K562 (cell line): ENCODE results near the gene TAS2R5. TPM values are rescaled to one million over a fixed set of nuclear protein-coding genes. Genes with fewer than 3 reads are reported as not detected.
"Not testable (repeated sequence)": the region's sequence is repeated elsewhere in the genome, so short reads cannot be mapped to it uniquely, and the experiment has no call there.

ENCODE experiments used
- ATAC-seq: fragments of 200-7000 bp; cut with Tn5 transposase; 3 replicates; pipeline ENCODE4 v1.9.1; 2020; ENCODE audit warnings: moderate library complexity
- BruUV-seq: library from RNA; stranded (reverse); fragments of 400-500 nt; replicated peaks from 2 replicates; lab custom pipeline; 2021; lab: Mats Ljungman, UMichigan
- CTCF ChIA-PET: fragments of 300-600 bp; formaldehyde crosslinking; extraction: SDS; loops from one replicate; lab custom pipeline; 2021; ENCODE audit warnings: low intra/inter-chr PET ratio; lab: Yijun Ruan, JAX
- POLR2A ChIA-PET: fragments of 300-600, 350-650 bp; sonication (Branson Sonifier 250); formaldehyde crosslinking; extraction: SDS; loops from one replicate; lab custom pipeline; 2021; ENCODE audit warnings: antibody characterized with exemption, inconsistent platforms; lab: Yijun Ruan, JAX
- DNase-seq, 4 experiments: peaks; one replicate each; pipeline versions ENCODE4 v3.0.0 to v3.0.0-alpha.2; 2011 to 2018; ENCODE audit warnings: low spot score in 3 of 4, mixed read lengths in 3 of 4; ENCODE audit errors: extremely low read depth in 1 of 4
- FAIRE-seq: peaks from 2 replicates; lab custom pipeline; 2011; peaks lifted over from hg19 to GRCh38; lab: Jason Lieb, UNC
- H2AFZ ChIP-seq: 2 replicates; pipeline ENCODE4 v1.6.0; 2011; ENCODE audit warnings: low read depth, low read length, control low read depth, inconsistent platforms
- H3K27ac ChIP-seq: fragments of 200-600 bp; 3 replicates; pipeline ENCODE4 v1.8.0; 2011; ENCODE audit warnings: low read depth, mild to moderate bottlenecking, control low read depth, inconsistent platforms, low read length, moderate library complexity, mixed read lengths; ENCODE audit errors: extremely low read depth
- H3K27me3 ChIP-seq, 2 experiments: fragments of 300-600 bp in 1 of 2; 2 replicates in 1 of 2; 3 replicates in 1 of 2; pipeline versions ENCODE4 v1.6.0 to v1.8.0; 2011; ENCODE audit warnings: inconsistent platforms in 2 of 2, low read length in 2 of 2, mild to moderate bottlenecking in 1 of 2, mixed read lengths in 1 of 2, moderate library complexity in 1 of 2; ENCODE audit not compliant: control insufficient read depth in 2 of 2, insufficient read depth in 2 of 2
- H3K36me3 ChIP-seq: fragments of 300-600 bp; 3 replicates; pipeline ENCODE4 v1.8.0; 2011; ENCODE audit warnings: mild to moderate bottlenecking, low read length, inconsistent platforms; ENCODE audit not compliant: control insufficient read depth, insufficient read depth
- H3K4me1 ChIP-seq, 2 experiments: fragments of 200-600 bp in 1 of 2; replicated peaks in 1 of 2; 2 replicates in 1 of 2; 3 replicates in 1 of 2; pipeline versions ENCODE4 v1.5.1 to v1.8.0; 2011; ENCODE audit warnings: inconsistent platforms in 2 of 2, low read length in 2 of 2, mild to moderate bottlenecking in 1 of 2, mixed read lengths in 1 of 2, moderate library complexity in 1 of 2; ENCODE audit not compliant: control insufficient read depth in 2 of 2, insufficient read depth in 2 of 2
- H3K4me2 ChIP-seq: 2 replicates; pipeline ENCODE4 v1.6.1; 2011; ENCODE audit warnings: low read length, control low read depth, inconsistent platforms, mixed read lengths; ENCODE audit not compliant: insufficient read depth
- H3K4me3 ChIP-seq: fragments of 200-600 bp; sonication (generic), shearing (Covaris generic); 2 replicates; pipeline ENCODE4 v1.5.1; 2016; ENCODE audit warnings: control low read depth, inconsistent platforms
- H3K79me2 ChIP-seq: fragments of 200-600 bp; 3 replicates; pipeline ENCODE4 v1.8.0; 2011; ENCODE audit warnings: low read length, inconsistent platforms; ENCODE audit not compliant: control insufficient read depth, insufficient read depth
- H3K9ac ChIP-seq, 2 experiments: 2 replicates each; pipeline versions ENCODE4 v1.6.0 to v1.6.1; 2011; ENCODE audit warnings: low read depth in 2 of 2, low read length in 2 of 2, control low read depth in 1 of 2, inconsistent platforms in 1 of 2, mild to moderate bottlenecking in 1 of 2, mixed read lengths in 1 of 2; ENCODE audit not compliant: insufficient read depth in 1 of 2
- H3K9me1 ChIP-seq: one replicate; pipeline ENCODE4 v1.6.0; 2011; ENCODE audit warnings: inconsistent platforms, mild to moderate bottlenecking, low read length, moderate library complexity; ENCODE audit not compliant: control insufficient read depth, insufficient read depth
- H3K9me3 ChIP-seq: replicated peaks from 2 replicates; pipeline ENCODE4 v1.5.1; 2011; ENCODE audit warnings: low read depth, low read length, inconsistent platforms; ENCODE audit not compliant: control insufficient read depth, insufficient read depth
- H4K20me1 ChIP-seq: replicated peaks from 2 replicates; pipeline ENCODE4 v1.6.1; 2011; ENCODE audit warnings: low read length, inconsistent platforms, mixed read lengths; ENCODE audit not compliant: control insufficient read depth, insufficient read depth
- CBX1 ChIP-seq: sonication (generic); IDR thresholded peaks from 2 replicates; pipeline ENCODE4 v1.6.1; 2016; ENCODE audit warnings: antibody characterized with exemption, low read depth, mild to moderate bottlenecking
- CBX3 ChIP-seq, 2 experiments: IDR thresholded peaks; 1 replicate in 1 of 2; 2 replicates in 1 of 2; pipeline ENCODE4 v1.6.1; 2012; ENCODE audit warnings: inconsistent platforms in 2 of 2, low read length in 2 of 2, borderline replicate concordance in 1 of 2, control low read depth in 1 of 2
- CBX5 ChIP-seq: IDR thresholded peaks from 2 replicates; pipeline ENCODE4 v1.6.1; 2014; ENCODE audit warnings: low read depth, borderline replicate concordance
- CC2D1A ChIP-seq: fragments of 450-650 bp; IDR thresholded peaks from 2 replicates; pipeline ENCODE4 v1.6.1; 2017; ENCODE audit warnings: mild to moderate bottlenecking
- POLR2A ChIP-seq: fragments of 450-650 bp; conservative IDR thresholded peaks from 2 replicates; pipeline ENCODE4 v1.6.1; 2016
- TRIM24 ChIP-seq, 2 experiments: fragments of 450-650 bp; IDR thresholded peaks; 2 replicates each; pipeline ENCODE4 v1.6.1; 2016
- TRIM28 ChIP-seq: fragments of 450-650 bp; IDR thresholded peaks from 2 replicates; pipeline ENCODE4 v1.6.1; 2017
- ZBTB33 ChIP-seq: sonication (generic); formaldehyde crosslinking; IDR thresholded peaks from 2 replicates; pipeline ENCODE4 v1.8.1; 2023; ENCODE audit warnings: mild to moderate bottlenecking, missing genetic modification reagents
- ZEB2 ChIP-seq: fragments of 450-650 bp; IDR thresholded peaks from 2 replicates; pipeline ENCODE4 v1.6.1; 2016
- ZNF280A ChIP-seq: fragments of 450-650 bp; IDR thresholded peaks from 2 replicates; pipeline ENCODE4 v1.6.1; 2018; ENCODE audit warnings: mild to moderate bottlenecking, low read depth; ENCODE audit not compliant: partially characterized antibody
- ZNF445 ChIP-seq: fragments of 250-450 bp; sonication (Bioruptor Pico); IDR thresholded peaks from 2 replicates; pipeline ENCODE4 v1.4.0; 2020; ENCODE audit warnings: low read depth, mild to moderate bottlenecking, moderate library complexity
- WGBS: fragments of 100-300 bp; shearing (Covaris generic); methylation state at CpG from one replicate; pipeline ENCODE4 v1.1.6; 2016; ENCODE audit warnings: low coverage, mixed read lengths; ENCODE audit not compliant: insufficient coverage; ENCODE audit errors: missing lambda C conversion rate; 5-methylcytosine and 5-hydroxymethylcytosine counted together
- in situ Hi-C: fragments of 300-500 bp; cut with MboI; formaldehyde crosslinking; loops from 4 replicates; pipeline ENCODE4 v1.15.0; 2018; ENCODE audit warnings: inconsistent platforms, mixed read lengths
- intact Hi-C: fragments of 100-400 bp; cut with micrococcal nuclease; formaldehyde crosslinking; loops from 2 replicates; pipeline ENCODE4 v1.14.2; 2022
- polyA plus RNA-seq, 8 experiments: library from polyadenylated mRNA; depleted of rRNA in 4 of 8; stranded (reverse) in 5 of 8; unstranded in 3 of 8; fragments of >200 nt; fragmentation: Nextera tagmentation in 2 of 8; fragmentation: Illumina TruSeq in 1 of 8; extraction: Ambion mirVana in 2 of 8; extraction: Trizol in 1 of 8; gene quantifications; 2 replicates each; pipeline versions ENCODE4 v1.2.1 to v1.2.3, GENCODE V29; 2011 to 2014; ENCODE audit warnings: inconsistent platforms in 1 of 8, missing spikeins in 1 of 8
- total RNA-seq, 7 experiments: library from RNA; depleted of rRNA in 6 of 7; stranded (reverse); fragments of >200 nt in 6 of 7; fragmentation: Illumina TruSeq in 2 of 7; extraction: Trizol in 2 of 7; gene quantifications; 2 replicates each; pipeline versions ENCODE4 v1.2.1 to v1.2.3, GENCODE V29; 2011 to 2021; ENCODE audit warnings: low replicate concordance in 1 of 7
- TF ChIP-seq, protein P1 (sequence below): fragments of 250-450 bp; sonication (Bioruptor Pico); IDR thresholded peaks from 2 replicates; pipeline ENCODE4 v1.5.1; 2021; ENCODE audit warnings: mild to moderate bottlenecking
- TF ChIP-seq, protein P2 (sequence below): fragments of 450-650 bp; IDR thresholded peaks from 2 replicates; pipeline ENCODE4 v1.6.1; 2016; ENCODE audit warnings: mild to moderate bottlenecking

The TAS2R5 gene
- total and polyA plus RNA-seq, 9 of the 15 experiments (the other 6 are each of a cell fraction or from before 2014, with no cell fraction given) = 0.35 to 4.5 (median 1.4) TPM

DNA sequence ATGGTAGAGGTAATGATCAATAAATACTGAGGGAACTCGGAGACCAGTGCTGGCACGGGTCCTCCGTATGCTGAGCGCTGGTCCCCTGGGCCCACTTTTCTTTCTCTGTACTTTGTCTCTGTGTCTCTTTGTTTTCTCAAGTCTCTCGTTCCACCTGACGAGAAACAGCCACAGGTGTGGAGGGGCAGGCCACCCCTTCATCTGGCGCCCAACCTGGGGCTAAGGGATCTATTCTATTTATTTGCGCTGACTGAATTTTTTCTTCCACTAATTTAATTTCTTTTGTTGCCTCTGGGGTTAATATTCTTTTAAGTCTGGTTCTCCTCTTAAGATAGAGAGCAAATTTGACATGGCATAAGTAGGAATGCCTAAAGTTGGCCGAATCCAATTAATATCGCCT, 38.1 kb upstream of the TAS2R5 start:
- H3K9me1 ChIP-seq, H3K4me1 ChIP-seq, H3K4me2 ChIP-seq, BruUV-seq, H3K79me2 ChIP-seq, FAIRE-seq, H3K27me3 ChIP-seq, H3K9ac ChIP-seq, H2AFZ ChIP-seq, POLR2A ChIA-PET, ATAC-seq, H3K27ac ChIP-seq, H3K4me3 ChIP-seq, in situ Hi-C loops, H4K20me1 ChIP-seq, CTCF ChIA-PET: not testable (repeated sequence)
- H3K9me3 ChIP-seq = peaks cover 32% of the 10 kb centered on the region
- DNase-seq = peak in 1 of 4 experiments; percentile 48
- peaks cover 98% of the 10 kb centered on the region for H3K36me3 ChIP-seq
- intact Hi-C loops = loop anchor here (10.0 kb wide), 1 partner anchor 223 kb away; the partner anchor contains the start of gene TAS2R38
- over 99% methylated on average over 10 of the region's 10 CpGs for WGBS
- TF ChIP-seq ZBTB33 (CRISPR knock-in tag) (0 out of 2 replicates have a peak, but pooled peaks have one; percentile 41), CBX3 (IDR thresholded peaks at IDR 0.05; ENCODE audit: borderline replicate concordance in 1 of 2, low read length in 2 of 2) (peak in 1 of 2 experiments; percentile 87; a peak in 1 of 3 replicates), CC2D1A (peak; percentile 70; the same call in 1 of the 2 replicates), ZNF280A (peak; percentile 78), ZNF445 (0 out of 2 replicates have a peak, but pooled peaks have one; percentile 45), POLR2A (0 out of 2 replicates have a peak, but pooled peaks have one; percentile 3), CBX1 (peak; percentile 92), TRIM28 (peak; percentile 96), CBX5 (peak; percentile 93), TRIM24 (IDR thresholded peaks at IDR 0.05) (peak in 1 of 2 experiments; percentile 41; a peak in 1 of 4 replicates), ZEB2 (0 out of 2 replicates have a peak, but pooled peaks have one; percentile 32)
- TF ChIP-seq, protein P1, sequence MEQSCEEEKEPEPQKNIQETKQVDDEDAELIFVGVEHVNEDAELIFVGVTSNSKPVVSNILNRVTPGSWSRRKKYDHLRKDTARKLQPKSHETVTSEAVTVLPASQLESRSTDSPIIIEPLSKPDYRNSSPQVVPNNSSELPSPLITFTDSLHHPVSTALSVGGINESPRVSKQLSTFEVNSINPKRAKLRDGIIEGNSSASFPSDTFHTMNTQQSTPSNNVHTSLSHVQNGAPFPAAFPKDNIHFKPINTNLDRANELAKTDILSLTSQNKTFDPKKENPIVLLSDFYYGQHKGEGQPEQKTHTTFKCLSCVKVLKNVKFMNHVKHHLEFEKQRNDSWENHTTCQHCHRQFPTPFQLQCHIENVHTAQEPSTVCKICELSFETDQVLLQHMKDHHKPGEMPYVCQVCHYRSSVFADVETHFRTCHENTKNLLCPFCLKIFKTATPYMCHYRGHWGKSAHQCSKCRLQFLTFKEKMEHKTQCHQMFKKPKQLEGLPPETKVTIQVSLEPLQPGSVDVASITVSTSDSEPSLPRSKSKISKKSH = 0 out of 2 replicates have a peak, but pooled peaks have one; percentile 31
- TF ChIP-seq, protein P2, sequence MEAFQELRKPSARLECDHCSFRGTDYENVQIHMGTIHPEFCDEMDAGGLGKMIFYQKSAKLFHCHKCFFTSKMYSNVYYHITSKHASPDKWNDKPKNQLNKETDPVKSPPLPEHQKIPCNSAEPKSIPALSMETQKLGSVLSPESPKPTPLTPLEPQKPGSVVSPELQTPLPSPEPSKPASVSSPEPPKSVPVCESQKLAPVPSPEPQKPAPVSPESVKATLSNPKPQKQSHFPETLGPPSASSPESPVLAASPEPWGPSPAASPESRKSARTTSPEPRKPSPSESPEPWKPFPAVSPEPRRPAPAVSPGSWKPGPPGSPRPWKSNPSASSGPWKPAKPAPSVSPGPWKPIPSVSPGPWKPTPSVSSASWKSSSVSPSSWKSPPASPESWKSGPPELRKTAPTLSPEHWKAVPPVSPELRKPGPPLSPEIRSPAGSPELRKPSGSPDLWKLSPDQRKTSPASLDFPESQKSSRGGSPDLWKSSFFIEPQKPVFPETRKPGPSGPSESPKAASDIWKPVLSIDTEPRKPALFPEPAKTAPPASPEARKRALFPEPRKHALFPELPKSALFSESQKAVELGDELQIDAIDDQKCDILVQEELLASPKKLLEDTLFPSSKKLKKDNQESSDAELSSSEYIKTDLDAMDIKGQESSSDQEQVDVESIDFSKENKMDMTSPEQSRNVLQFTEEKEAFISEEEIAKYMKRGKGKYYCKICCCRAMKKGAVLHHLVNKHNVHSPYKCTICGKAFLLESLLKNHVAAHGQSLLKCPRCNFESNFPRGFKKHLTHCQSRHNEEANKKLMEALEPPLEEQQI = peak; percentile 96
